H1 (cell line): ENCODE measurements around the gene TIMM22. TPM values are rescaled to one million over a fixed set of nuclear protein-coding genes. Genes with fewer than 3 reads are reported as not detected.

Experiments used
- CTCF ChIA-PET: fragments of 300-600 bp; sonication (Branson Sonifier 250); formaldehyde crosslinking; loops from one replicate; lab custom pipeline; 2021; ENCODE audit not compliant: partially characterized antibody; lab: Charles Lee
- POLR2A ChIA-PET: fragments of 300-600 bp; sonication (Branson Sonifier 250); formaldehyde crosslinking; loops from one replicate; lab custom pipeline; 2021; ENCODE audit warnings: inconsistent platforms; ENCODE audit not compliant: partially characterized antibody; lab: Charles Lee
- DNase-seq, 2 experiments: peaks; one replicate each; pipeline versions ENCODE4 v3.0.0 to v3.0.0-alpha.2; 2010 to 2022; ENCODE audit warnings: low spot score in 2 of 2, low read depth in 1 of 2, mixed read lengths in 1 of 2
- FAIRE-seq: peaks from 2 replicates; lab custom pipeline; 2011; peaks lifted over from hg19 to GRCh38; lab: Jason Lieb, UNC
- H2AFZ ChIP-seq: 2 replicates; pipeline ENCODE4 v1.8.1; 2012; ENCODE audit warnings: low read length, inconsistent platforms
- H2AK5ac ChIP-seq: 2 replicates; pipeline ENCODE4 v1.6.1; 2013; ENCODE audit warnings: low read depth, low read length
- H2BK120ac ChIP-seq: replicated peaks from 2 replicates; pipeline ENCODE3; 2013; ENCODE audit warnings: low read depth, low read length, inconsistent platforms
- H2BK12ac ChIP-seq: 2 replicates; pipeline ENCODE4 v1.6.1; 2013; ENCODE audit warnings: low read depth, low read length
- H2BK15ac ChIP-seq: 2 replicates; pipeline ENCODE4 v1.6.1; 2013; ENCODE audit warnings: low read length
- H2BK20ac ChIP-seq: 2 replicates; pipeline ENCODE4 v1.6.1; 2013; ENCODE audit warnings: low read length
- H2BK5ac ChIP-seq: 2 replicates; pipeline ENCODE4 v1.6.1; 2013; ENCODE audit warnings: low read depth, low read length
- H3K14ac ChIP-seq: 2 replicates; pipeline ENCODE4 v1.6.1; 2013; ENCODE audit warnings: inconsistent platforms; ENCODE audit not compliant: insufficient read length
- H3K18ac ChIP-seq: 2 replicates; pipeline ENCODE4 v1.6.1; 2013; ENCODE audit warnings: low read length; ENCODE audit errors: extremely low read depth
- H3K23ac ChIP-seq: 2 replicates; pipeline ENCODE4 v1.6.1; 2013; ENCODE audit warnings: inconsistent platforms; ENCODE audit not compliant: insufficient read length
- H3K23me2 ChIP-seq: 2 replicates; pipeline ENCODE4 v1.6.1; 2013; ENCODE audit warnings: low read depth, low read length
- H3K27ac ChIP-seq: 2 replicates; pipeline ENCODE4 v1.6.1; 2011; ENCODE audit warnings: low read depth, low read length, inconsistent platforms
- H3K27me3 ChIP-seq, 4 experiments: replicated peaks in 1 of 4; 1 replicate in 1 of 4; 2 replicates in 3 of 4; pipeline versions ENCODE4 v1.6.1 to v1.8.1; 2011 to 2013; ENCODE audit warnings: low read length in 3 of 4, mild to moderate bottlenecking in 3 of 4, inconsistent platforms in 2 of 4, mixed read lengths in 2 of 4, moderate library complexity in 1 of 4; ENCODE audit not compliant: control insufficient read depth in 3 of 4, insufficient read depth in 3 of 4; ENCODE audit errors: extremely low read depth in 1 of 4
- H3K36me3 ChIP-seq, 4 experiments: 2 replicates each; pipeline versions ENCODE4 v1.6.1 to v1.8.1; 2011 to 2013; ENCODE audit warnings: mild to moderate bottlenecking in 4 of 4, low read length in 3 of 4, moderate library complexity in 2 of 4, control low read depth in 1 of 4, inconsistent platforms in 1 of 4; ENCODE audit not compliant: insufficient read depth in 4 of 4, control insufficient read depth in 2 of 4
- H3K4ac ChIP-seq: replicated peaks from 2 replicates; pipeline ENCODE3; 2013; ENCODE audit warnings: low read length, low read depth, mixed read lengths, inconsistent platforms; ENCODE audit not compliant: insufficient read length
- H3K4me1 ChIP-seq, 4 experiments: replicated peaks in 1 of 4; 1 replicate in 1 of 4; 2 replicates in 3 of 4; pipeline versions ENCODE4 v1.6.1 to v1.8.1; 2011 to 2013; ENCODE audit warnings: low read length in 3 of 4, inconsistent platforms in 2 of 4, mixed read lengths in 1 of 4; ENCODE audit not compliant: insufficient read depth in 4 of 4, control insufficient read depth in 3 of 4
- H3K4me2 ChIP-seq, 2 experiments: 2 replicates each; pipeline versions ENCODE4 v1.6.1 to v1.8.1; 2011 to 2013; ENCODE audit warnings: low read depth in 2 of 2, low read length in 2 of 2, control low read depth in 1 of 2, inconsistent platforms in 1 of 2, mild to moderate bottlenecking in 1 of 2; ENCODE audit not compliant: insufficient read depth in 1 of 2
- H3K4me3 ChIP-seq, 4 experiments: fragments of 200-600, 300-600 bp in 1 of 4; sonication (generic), shearing (Covaris generic), sonication (Bioruptor Twin) in 1 of 4; 2 replicates each; pipeline versions ENCODE4 v1.5.1 to v1.8.1; 2011 to 2016; ENCODE audit warnings: low read length in 4 of 4, low read depth in 3 of 4, control low read depth in 2 of 4, inconsistent platforms in 2 of 4, mild to moderate bottlenecking in 2 of 4, mixed read lengths in 1 of 4, moderate library complexity in 1 of 4; ENCODE audit not compliant: insufficient read depth in 2 of 4; ENCODE audit errors: extremely low read depth in 1 of 4
- H3K56ac ChIP-seq: replicated peaks from 2 replicates; pipeline ENCODE3; 2013; ENCODE audit warnings: low read depth, mild to moderate bottlenecking, mixed read lengths, low read length, inconsistent platforms; ENCODE audit not compliant: insufficient read length
- H3K79me1 ChIP-seq: 2 replicates; pipeline ENCODE4 v1.6.1; 2013; ENCODE audit warnings: low read depth, low read length, control low read depth
- H3K79me2 ChIP-seq, 2 experiments: 2 replicates each; pipeline versions ENCODE4 v1.6.1 to v1.8.1; 2012 to 2013; ENCODE audit warnings: low read length in 2 of 2, mild to moderate bottlenecking in 2 of 2, inconsistent platforms in 1 of 2; ENCODE audit not compliant: insufficient read depth in 2 of 2, control insufficient read depth in 1 of 2
- H3K9ac ChIP-seq, 4 experiments: replicated peaks in 1 of 4; 1 replicate in 1 of 4; 2 replicates in 3 of 4; pipeline versions ENCODE4 v1.6.1 to v1.8.1; 2011 to 2013; ENCODE audit warnings: low read depth in 3 of 4, low read length in 3 of 4, control low read depth in 2 of 4, mild to moderate bottlenecking in 2 of 4, moderate library complexity in 2 of 4, inconsistent platforms in 1 of 4; ENCODE audit errors: extremely low read depth in 1 of 4
- H3K9me3 ChIP-seq, 2 experiments: 2 replicates each; pipeline versions ENCODE4 v1.6.1 to v1.8.1; 2012 to 2013; ENCODE audit warnings: mild to moderate bottlenecking in 2 of 2, moderate library complexity in 2 of 2, control low read depth in 1 of 2, inconsistent platforms in 1 of 2, low read depth in 1 of 2, low read length in 1 of 2, mixed read lengths in 1 of 2; ENCODE audit not compliant: insufficient read depth in 2 of 2
- H4K20me1 ChIP-seq, 2 experiments: replicated peaks in 1 of 2; 2 replicates each; pipeline versions ENCODE3 to v1.8.1; 2011 to 2013; ENCODE audit warnings: inconsistent platforms in 2 of 2, low read length in 2 of 2, mild to moderate bottlenecking in 1 of 2; ENCODE audit not compliant: insufficient read depth in 2 of 2, control insufficient read depth in 1 of 2
- H4K5ac ChIP-seq: 2 replicates; pipeline ENCODE4 v1.6.1; 2013; ENCODE audit warnings: low read length, low read depth, mixed read lengths, inconsistent platforms; ENCODE audit not compliant: insufficient read length
- H4K8ac ChIP-seq: 2 replicates; pipeline ENCODE4 v1.8.0; 2013; ENCODE audit warnings: mild to moderate bottlenecking, moderate library complexity, low read length, inconsistent platforms; ENCODE audit not compliant: insufficient read depth; ENCODE audit errors: extremely low read depth
- H4K91ac ChIP-seq: replicated peaks from 2 replicates; pipeline ENCODE3; 2013; ENCODE audit warnings: low read length, mixed read lengths, inconsistent platforms; ENCODE audit not compliant: insufficient read length
- CBX8 ChIP-seq: fragments of 300-800, 300-1000 bp; sonication (generic); IDR thresholded peaks from 2 replicates; pipeline ENCODE4 v1.7.1; 2016; ENCODE audit warnings: low read depth, low read length, borderline replicate concordance
- CHD2 ChIP-seq: IDR thresholded peaks from 2 replicates; pipeline ENCODE4 v1.6.1; 2012; ENCODE audit warnings: low read length, improper control_type of control experiment
- EGR1 ChIP-seq: IDR thresholded peaks from 2 replicates; pipeline ENCODE4 v1.6.1; 2011; ENCODE audit warnings: low read depth, low read length, borderline replicate concordance
- HDAC6 ChIP-seq: IDR thresholded peaks from one replicate; pipeline ENCODE4 v1.7.1; 2012; ENCODE audit warnings: low read depth, mild to moderate bottlenecking, inconsistent platforms, low read length, moderate library complexity
- RAD21 ChIP-seq, 2 experiments: IDR thresholded peaks in 1 of 2; conservative IDR thresholded peaks in 1 of 2; 2 replicates each; pipeline ENCODE4 v1.6.1; 2011; ENCODE audit warnings: low read depth in 2 of 2, low read length in 2 of 2, improper control_type of control experiment in 1 of 2, inconsistent platforms in 1 of 2, mild to moderate bottlenecking in 1 of 2, moderate library complexity in 1 of 2
- SP4 ChIP-seq: IDR thresholded peaks from 2 replicates; pipeline ENCODE4 v1.6.1; 2012; ENCODE audit warnings: low read length, inconsistent platforms
- TAF1 ChIP-seq: IDR thresholded peaks from 2 replicates; pipeline ENCODE4 v1.6.1; 2011; ENCODE audit warnings: mild to moderate bottlenecking, low read depth, low read length
- TAF7 ChIP-seq: optimal IDR thresholded peaks from 2 replicates; pipeline ENCODE3; 2011; ENCODE audit warnings: low read depth, mild to moderate bottlenecking, inconsistent platforms, low read length, moderate library complexity, borderline replicate concordance
- TBP ChIP-seq: IDR thresholded peaks from 2 replicates; pipeline ENCODE4 v1.6.1; 2011; ENCODE audit warnings: low read depth, low read length, improper control_type of control experiment
- WGBS, 2 experiments: shearing (Covaris generic) in 1 of 2; methylation state at CpG; one replicate each; pipeline versions ENCODE4 v1.1.6 to v1.1.7; 2013 to 2015; ENCODE audit warnings: low lambda C conversion rate in 2 of 2, mixed read lengths in 2 of 2, inconsistent platforms in 1 of 2, low coverage in 1 of 2, missing lambda C conversion rate in 1 of 2; ENCODE audit not compliant: insufficient replicate concordance in 2 of 2, insufficient coverage in 1 of 2, insufficient read length in 1 of 2; ENCODE audit errors: extremely low coverage in 1 of 2, missing lambda C conversion rate in 1 of 2; 5-methylcytosine and 5-hydroxymethylcytosine counted together
- polyA plus RNA-seq, 7 experiments: library from polyadenylated mRNA; depleted of rRNA in 3 of 7; stranded (reverse) in 5 of 7; unstranded in 2 of 7; fragments of >200 nt in 5 of 7; fragments of 200-250 nt in 2 of 7; gene quantifications; 1 replicate in 5 of 7; 2 replicates in 1 of 7; 4 replicates in 1 of 7; pipeline versions ENCODE4 v1.2.1 to v1.2.3, GENCODE V29; 2011 to 2013; ENCODE audit warnings: missing spikeins in 2 of 7, mixed read lengths in 2 of 7
- total RNA-seq: library from RNA; stranded (reverse); fragmentation: NEBNext Ultra II Directional; extraction: Animal tissue kit (Norgen Biotek cat#: 25700); gene quantifications from 2 replicates; pipeline ENCODE4 v1.2.1, GENCODE V29; 2021
- TF ChIP-seq, protein P1 (sequence below): IDR thresholded peaks from 2 replicates; pipeline ENCODE4 v1.6.1; 2012; ENCODE audit warnings: inconsistent platforms

The TIMM22 gene
- total and polyA plus RNA-seq, 2 of the 8 experiments (the other 6 are each of a cell fraction or from before 2014, with no cell fraction given), result 13.8 to 17.4 TPM

DNA sequence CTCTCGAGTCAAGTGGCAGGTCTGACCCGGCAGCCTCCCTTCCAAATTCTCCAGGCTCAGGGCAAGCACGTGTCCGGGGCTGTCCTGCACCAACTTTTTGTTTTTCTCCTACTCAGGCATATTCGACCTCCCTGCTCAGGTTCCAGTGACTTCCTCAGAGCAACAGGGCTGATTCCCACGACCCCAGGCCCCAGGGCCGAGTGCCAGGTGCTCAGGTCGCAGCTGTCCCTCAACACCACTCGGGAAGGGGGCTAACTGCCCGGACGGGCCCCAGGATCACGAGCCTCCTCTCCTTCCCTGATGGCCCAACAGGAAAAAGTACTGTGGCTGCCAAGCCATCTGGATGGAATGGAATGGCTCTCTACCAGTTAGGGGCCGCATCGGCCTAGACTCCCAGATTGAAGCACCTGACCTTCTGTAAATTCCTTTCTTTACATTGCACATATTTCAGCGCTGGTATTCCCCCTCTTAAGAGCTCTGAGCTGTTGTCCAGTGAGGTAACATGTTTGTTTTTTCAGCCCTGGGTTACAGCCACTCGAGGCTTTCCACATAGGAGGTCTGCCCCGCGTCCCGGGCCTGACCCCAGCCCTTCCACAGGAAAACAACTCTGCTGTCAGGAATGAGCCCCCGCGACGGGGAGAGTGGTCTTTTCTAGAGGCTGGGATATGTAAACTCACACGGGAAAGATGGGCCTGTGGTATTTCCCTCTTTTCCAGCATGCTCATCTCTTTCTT is 42.3 kb upstream of the TIMM22 start:
- no peak for DNase-seq
- Histone ChIP-seq H2BK15ac (no peak overlapping the region), H3K4me1 (peaks cover 10 to 20% (median 15%) of the 10 kb centered on the region in 4 experiments), H3K56ac (no peak overlapping the region), H2BK120ac (no peak overlapping the region), H3K18ac (no peak overlapping the region; the same call in 1 of the 2 replicates), H3K14ac (no peak overlapping the region), H3K23ac (no peak overlapping the region), H3K9me3 (no peaks in the 10 kb centered on the region; a peak in 1 of 4 replicates), H2AK5ac (peak overlapping the region; percentile 83; the same call in 1 of the 2 replicates), H2AFZ (no peak overlapping the region), H3K27ac (no peak overlapping the region), H2BK12ac (no peak overlapping the region), H3K79me1 (peaks cover 14% of the 10 kb centered on the region), H3K4ac (no peak overlapping the region), H3K79me2 (peaks cover 0 to 57% of the 10 kb centered on the region in 2 experiments; a peak in 3 of 4 replicates), H3K27me3 (no peaks in the 10 kb centered on the region), H3K9ac (no peak overlapping the region), H4K91ac (no peak overlapping the region), H3K23me2 (no peaks in the 10 kb centered on the region; the same call in 1 of the 2 replicates), H4K5ac (no peak overlapping the region), H3K4me3 (no peak overlapping the region), H3K4me2 (no peak overlapping the region), H2BK20ac (no peak overlapping the region), H2BK5ac (no peak overlapping the region; the same call in 1 of the 2 replicates), H3K36me3 (no peaks in the 10 kb centered on the region), H4K8ac (no peak overlapping the region), H4K20me1 (peaks cover 4 to 6% of the 10 kb centered on the region in 2 experiments)
- FAIRE-seq, result no peak
- TF ChIP-seq EGR1, result no peak
- no peak for TF ChIP-seq TAF7
- TF ChIP-seq TAF1, result no peak
- no peak for TF ChIP-seq RAD21 (IDR thresholded peaks at IDR 0.05 in 1 of 2, conservative IDR thresholded peaks at IDR 0.05 in 1 of 2; ENCODE audit: low read depth in 2 of 2, low read length in 2 of 2)
- TF ChIP-seq CBX8, result no peak
- no peak for TF ChIP-seq CHD2
- TF ChIP-seq TBP, result no peak
- TF ChIP-seq HDAC6, result no peak
- TF ChIP-seq, protein P1, sequence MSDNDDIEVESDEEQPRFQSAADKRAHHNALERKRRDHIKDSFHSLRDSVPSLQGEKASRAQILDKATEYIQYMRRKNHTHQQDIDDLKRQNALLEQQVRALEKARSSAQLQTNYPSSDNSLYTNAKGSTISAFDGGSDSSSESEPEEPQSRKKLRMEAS, result no peak
- no peak for TF ChIP-seq SP4
- POLR2A ChIA-PET, result no interaction called here
- CTCF ChIA-PET, result interaction anchor here (0.6 kb wide), 1 partner anchor 74 kb away, joined by 3 read pairs; no protein-coding TSS in a partner anchor
- WGBS, 2 experiments, result 83% methylated on average over 19 of the region's 23 CpGs; no CpG with 5 or more reads in 1 of the 2 experiments
